ENCODE results near the gene OR51G1.

DNA sequence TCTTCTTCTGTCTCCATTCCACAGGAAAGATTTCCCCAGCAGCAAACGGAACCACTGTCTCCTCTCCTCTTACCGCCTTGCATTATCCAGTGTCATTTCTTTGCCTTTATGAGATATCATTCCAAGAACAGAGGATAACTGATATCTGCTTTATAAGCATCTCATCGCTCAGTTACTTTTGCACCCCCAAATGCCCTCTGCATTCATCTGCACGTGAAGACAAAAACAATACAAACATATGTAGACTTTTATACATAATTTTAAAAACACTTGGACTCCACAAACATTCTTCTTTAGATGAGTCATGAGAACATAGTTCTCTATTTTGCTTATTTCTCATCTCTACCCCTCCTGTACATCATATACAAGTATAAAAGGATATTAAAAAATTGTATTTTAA lies 43.0 kb downstream of the OR51G1 start:
- TF ChIP-seq, protein P1, sequence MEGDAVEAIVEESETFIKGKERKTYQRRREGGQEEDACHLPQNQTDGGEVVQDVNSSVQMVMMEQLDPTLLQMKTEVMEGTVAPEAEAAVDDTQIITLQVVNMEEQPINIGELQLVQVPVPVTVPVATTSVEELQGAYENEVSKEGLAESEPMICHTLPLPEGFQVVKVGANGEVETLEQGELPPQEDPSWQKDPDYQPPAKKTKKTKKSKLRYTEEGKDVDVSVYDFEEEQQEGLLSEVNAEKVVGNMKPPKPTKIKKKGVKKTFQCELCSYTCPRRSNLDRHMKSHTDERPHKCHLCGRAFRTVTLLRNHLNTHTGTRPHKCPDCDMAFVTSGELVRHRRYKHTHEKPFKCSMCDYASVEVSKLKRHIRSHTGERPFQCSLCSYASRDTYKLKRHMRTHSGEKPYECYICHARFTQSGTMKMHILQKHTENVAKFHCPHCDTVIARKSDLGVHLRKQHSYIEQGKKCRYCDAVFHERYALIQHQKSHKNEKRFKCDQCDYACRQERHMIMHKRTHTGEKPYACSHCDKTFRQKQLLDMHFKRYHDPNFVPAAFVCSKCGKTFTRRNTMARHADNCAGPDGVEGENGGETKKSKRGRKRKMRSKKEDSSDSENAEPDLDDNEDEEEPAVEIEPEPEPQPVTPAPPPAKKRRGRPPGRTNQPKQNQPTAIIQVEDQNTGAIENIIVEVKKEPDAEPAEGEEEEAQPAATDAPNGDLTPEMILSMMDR (IDR thresholded peaks at IDR 0.05): no peak
- TF ChIP-seq ZFX (IDR thresholded peaks at IDR 0.05; ENCODE audit: borderline replicate concordance): no peak

Data from 22Rv1 (cell line).